Suprapubic skin (tissue), 4 donors: ENCODE data around the gene SFT2D3. TPM values are rescaled to one million over a fixed set of nuclear protein-coding genes. Genes with fewer than 3 reads are reported as not detected.
A peak's percentile ranks its signal among the peaks of the same experiment; 100 is the strongest.

Experiments used
- DNase-seq, 2 donors: peaks; one replicate each; pipeline ENCODE4 v3.0.0-alpha.2; 2019; ENCODE audit warnings: low spot score in 2 of 2
- H3K27ac ChIP-seq: fragments of 200-600 bp; sonication (generic); one replicate; pipeline ENCODE4 v1.5.1; 2019
- H3K27me3 ChIP-seq: fragments of 200-600 bp; sonication (generic); one replicate; pipeline ENCODE4 v1.5.1; 2019
- H3K36me3 ChIP-seq: fragments of 200-600 bp; sonication (generic); one replicate; pipeline ENCODE4 v1.5.1; 2019
- H3K4me1 ChIP-seq: fragments of 200-600 bp; sonication (generic); one replicate; pipeline ENCODE4 v1.5.1; 2019
- H3K4me3 ChIP-seq: fragments of 200-600 bp; sonication (generic); one replicate; pipeline ENCODE4 v1.5.1; 2019; ENCODE audit warnings: mild to moderate bottlenecking
- H3K9me3 ChIP-seq: fragments of 200-600 bp; sonication (generic); one replicate; pipeline ENCODE4 v1.5.1; 2019
- EP300 ChIP-seq: sonication (generic); formaldehyde crosslinking; IDR thresholded peaks from one replicate; pipeline ENCODE4 v1.6.1; 2017; ENCODE audit warnings: antibody characterized with exemption
- POLR2A ChIP-seq, 2 donors: fragments of 450-650 bp; IDR thresholded peaks; one replicate each; pipeline ENCODE4 v1.6.1; 2017; ENCODE audit warnings: antibody characterized with exemption in 2 of 2, mild to moderate bottlenecking in 2 of 2, moderate library complexity in 2 of 2
- POLR2AphosphoS5 ChIP-seq, 3 donors: sonication (generic); formaldehyde crosslinking; IDR thresholded peaks; one replicate each; pipeline ENCODE4 v1.6.1; 2017; ENCODE audit warnings: antibody characterized with exemption in 3 of 3
- WGBS: methylation state at CpG from one replicate; pipeline ENCODE4 v1.1.5; 2018; 5-methylcytosine and 5-hydroxymethylcytosine counted together
- total RNA-seq, 4 donors: library from RNA; depleted of rRNA; stranded (reverse); fragments of >200 nt; gene quantifications; one replicate each; pipeline ENCODE4 v1.1.0, GENCODE V29; 2016
- TF ChIP-seq, protein P1 (sequence below), 2 donors: fragments of 200-600 bp in 1 of 2; fragments of 450-650 bp in 1 of 2; sonication (generic) in 1 of 2; IDR thresholded peaks; one replicate each; pipeline ENCODE4 v1.5.1; 2016 to 2019; ENCODE audit warnings: antibody characterized with exemption in 2 of 2, mild to moderate bottlenecking in 1 of 2, moderate library complexity in 1 of 2

SFT2D3 gene
- total RNA-seq, 4 donors from 2014 or later: 10.2 to 15.9 (median 12.2) TPM

DNA sequence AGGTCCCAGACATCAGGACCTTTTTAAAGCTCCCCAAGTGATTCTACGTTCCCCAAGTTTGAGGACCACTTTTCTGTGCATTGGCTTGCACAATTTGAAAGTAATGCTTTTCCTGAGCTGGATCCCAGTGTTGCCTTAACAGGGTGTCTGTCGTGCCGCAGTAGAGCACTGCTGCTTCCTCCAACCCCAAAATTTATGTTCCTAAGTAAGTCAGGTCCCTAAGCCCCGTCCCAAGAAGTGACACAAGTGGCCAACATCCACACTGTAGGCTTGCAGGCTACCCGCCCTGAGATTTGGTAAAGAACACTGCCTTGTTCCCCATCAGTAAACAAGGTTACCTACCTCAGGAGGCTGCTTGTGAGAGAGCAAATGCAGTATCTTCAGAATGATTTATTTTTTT, 2.0 kb downstream of the SFT2D3 start:
- H3K4me3 ChIP-seq: no peak overlapping the region
- WGBS: 95% methylated on average over 5 of the region's 5 CpGs
- H3K36me3 ChIP-seq: peaks cover 14% of the 10 kb centered on the region
- DNase-seq: no peak
- H3K4me1 ChIP-seq: peaks cover 62% of the 10 kb centered on the region
- no peak overlapping the region for H3K27ac ChIP-seq
- H3K9me3 ChIP-seq: no peaks in the 10 kb centered on the region
- no peaks in the 10 kb centered on the region for H3K27me3 ChIP-seq
- TF ChIP-seq EP300 (no peak), POLR2A (IDR thresholded peaks at IDR 0.05) (no peak), POLR2AphosphoS5 (IDR thresholded peaks at IDR 0.05) (no peak)
- TF ChIP-seq, protein P1, sequence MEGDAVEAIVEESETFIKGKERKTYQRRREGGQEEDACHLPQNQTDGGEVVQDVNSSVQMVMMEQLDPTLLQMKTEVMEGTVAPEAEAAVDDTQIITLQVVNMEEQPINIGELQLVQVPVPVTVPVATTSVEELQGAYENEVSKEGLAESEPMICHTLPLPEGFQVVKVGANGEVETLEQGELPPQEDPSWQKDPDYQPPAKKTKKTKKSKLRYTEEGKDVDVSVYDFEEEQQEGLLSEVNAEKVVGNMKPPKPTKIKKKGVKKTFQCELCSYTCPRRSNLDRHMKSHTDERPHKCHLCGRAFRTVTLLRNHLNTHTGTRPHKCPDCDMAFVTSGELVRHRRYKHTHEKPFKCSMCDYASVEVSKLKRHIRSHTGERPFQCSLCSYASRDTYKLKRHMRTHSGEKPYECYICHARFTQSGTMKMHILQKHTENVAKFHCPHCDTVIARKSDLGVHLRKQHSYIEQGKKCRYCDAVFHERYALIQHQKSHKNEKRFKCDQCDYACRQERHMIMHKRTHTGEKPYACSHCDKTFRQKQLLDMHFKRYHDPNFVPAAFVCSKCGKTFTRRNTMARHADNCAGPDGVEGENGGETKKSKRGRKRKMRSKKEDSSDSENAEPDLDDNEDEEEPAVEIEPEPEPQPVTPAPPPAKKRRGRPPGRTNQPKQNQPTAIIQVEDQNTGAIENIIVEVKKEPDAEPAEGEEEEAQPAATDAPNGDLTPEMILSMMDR (IDR thresholded peaks at IDR 0.05): no peak

DNA sequence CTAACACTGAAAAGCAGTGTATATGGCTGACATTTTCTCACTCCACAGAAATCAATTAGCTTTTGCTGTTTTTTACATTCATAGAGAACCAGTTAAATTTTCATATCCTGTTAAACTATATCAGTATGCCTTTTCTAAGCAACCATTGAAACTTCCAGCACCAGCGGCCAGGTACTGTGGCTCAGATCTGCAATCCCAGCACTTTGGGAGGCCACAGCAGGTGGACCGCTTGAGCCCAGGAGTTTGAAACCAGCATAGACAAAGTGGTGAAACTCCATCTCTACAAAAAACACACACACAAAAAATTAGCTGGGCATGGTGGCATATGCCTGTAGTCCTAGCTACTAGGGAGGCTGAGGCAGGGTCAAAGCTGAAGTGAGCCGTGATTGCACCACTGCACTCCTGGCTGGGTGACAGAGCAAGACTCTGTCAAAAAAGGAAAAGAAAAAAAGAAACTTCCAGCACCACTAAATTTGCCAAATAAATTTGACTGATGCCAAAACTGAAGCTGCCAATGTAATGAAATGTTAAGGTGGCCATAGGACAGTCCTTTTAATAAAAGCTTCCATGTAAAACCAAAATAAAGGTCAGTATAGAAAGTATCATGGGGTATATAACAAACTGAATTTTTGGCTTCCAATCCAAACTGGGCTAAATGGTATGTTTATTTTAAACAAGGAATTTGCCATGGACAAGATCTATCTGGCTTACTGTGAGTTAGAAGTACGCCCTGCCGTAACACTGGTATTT, 3.5 kb downstream of the SFT2D3 start:
- peaks cover 29% of the 10 kb centered on the region for H3K36me3 ChIP-seq
- 62% methylated on average over 5 of the region's 5 CpGs for WGBS
- DNase-seq: no peak
- H3K4me3 ChIP-seq: no peak overlapping the region
- no peaks in the 10 kb centered on the region for H3K9me3 ChIP-seq
- H3K4me1 ChIP-seq: peaks cover 66% of the 10 kb centered on the region
- H3K27me3 ChIP-seq: no peaks in the 10 kb centered on the region
- peak overlapping the region; percentile 39 for H3K27ac ChIP-seq
- TF ChIP-seq, protein P1 (IDR thresholded peaks at IDR 0.05): no peak
- TF ChIP-seq EP300 (no peak), POLR2AphosphoS5 (IDR thresholded peaks at IDR 0.05) (no peak), POLR2A (IDR thresholded peaks at IDR 0.05) (no peak)

DNA sequence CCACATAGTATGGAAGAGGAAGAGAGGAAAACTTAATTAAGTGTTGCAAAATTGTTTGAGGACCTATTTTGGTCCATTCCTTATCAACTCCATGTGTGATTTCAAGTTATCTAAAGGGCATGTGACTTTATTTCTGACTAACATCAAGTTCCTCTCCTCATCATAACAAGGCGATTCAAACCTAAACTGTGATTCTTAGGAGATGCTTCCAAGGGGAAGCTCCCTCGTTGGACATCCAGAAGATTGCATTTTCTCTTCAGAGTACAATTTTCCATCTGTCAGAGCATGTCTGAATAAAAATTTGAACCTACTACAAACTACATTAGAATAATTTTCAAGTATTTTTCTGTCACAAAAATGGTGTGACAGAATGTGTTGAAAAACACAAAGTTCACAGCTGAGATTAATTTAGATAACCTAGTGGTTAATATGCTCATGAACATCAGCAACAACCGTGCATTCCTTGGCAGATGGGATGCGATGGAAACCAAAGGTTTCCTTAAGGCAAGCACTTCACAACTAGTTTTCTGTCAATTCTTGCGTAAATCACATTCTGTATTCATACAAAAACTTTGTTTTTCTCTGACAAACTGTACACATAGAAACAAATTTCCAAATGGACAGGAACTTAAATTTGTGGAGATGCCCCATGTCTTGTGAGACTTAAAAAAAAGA, 4.2 kb downstream of the SFT2D3 start:
- Histone ChIP-seq H3K4me3 (no peak overlapping the region), H3K27me3 (no peaks in the 10 kb centered on the region), H3K4me1 (peaks cover 63% of the 10 kb centered on the region), H3K9me3 (no peaks in the 10 kb centered on the region), H3K36me3 (peaks cover 32% of the 10 kb centered on the region), H3K27ac (peak overlapping the region; percentile 40)
- WGBS: 62% methylated on average over 5 of the region's 5 CpGs
- TF ChIP-seq, protein P1 (IDR thresholded peaks at IDR 0.05): no peak
- peak in 2 of 3 donors; percentile 30 to 42 for TF ChIP-seq POLR2AphosphoS5 (IDR thresholded peaks at IDR 0.05)
- DNase-seq: no peak

DNA sequence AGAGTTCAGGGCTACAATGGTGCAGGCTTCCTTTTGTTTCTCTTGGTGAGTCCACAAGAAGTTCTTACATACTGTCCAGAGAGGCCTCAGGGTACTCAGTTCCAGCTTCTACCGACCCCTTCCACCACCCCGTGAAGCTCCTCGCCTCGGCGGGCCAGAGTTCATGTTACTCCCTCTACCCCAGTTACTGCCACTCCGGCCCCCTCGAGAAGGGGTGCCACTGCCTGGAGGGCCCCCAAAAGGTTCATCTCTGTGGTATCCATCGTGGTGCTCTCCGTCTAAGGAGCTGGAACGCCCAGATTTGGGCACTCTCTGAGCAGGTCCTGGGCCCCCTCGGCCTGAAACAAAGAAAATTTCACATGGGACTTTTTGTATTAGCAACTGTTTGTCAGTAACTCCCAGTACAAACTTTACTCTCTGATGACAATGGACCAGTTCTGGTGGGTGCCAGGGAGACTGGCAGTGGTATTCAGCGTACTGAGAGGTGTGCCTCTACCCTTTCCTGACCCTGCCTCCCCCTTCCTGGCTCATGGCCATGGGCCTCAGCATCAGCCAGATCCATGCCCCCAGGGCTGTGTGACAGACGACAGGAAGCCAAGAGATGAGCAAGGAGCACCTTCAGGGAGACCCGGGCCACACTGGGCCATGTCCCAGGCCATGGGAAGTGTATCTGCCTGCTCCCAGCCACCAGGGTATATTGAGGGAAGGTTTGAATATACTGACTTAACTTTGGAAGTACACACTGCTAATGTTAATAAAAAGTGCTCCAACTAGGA, 5.1 kb downstream of the SFT2D3 start:
- Histone ChIP-seq H3K4me3 (no peak overlapping the region), H3K4me1 (peaks cover 57% of the 10 kb centered on the region), H3K9me3 (no peaks in the 10 kb centered on the region), H3K36me3 (peaks cover 36% of the 10 kb centered on the region), H3K27me3 (no peaks in the 10 kb centered on the region), H3K27ac (peak overlapping the region; percentile 40)
- TF ChIP-seq EP300: no peak
- TF ChIP-seq POLR2AphosphoS5 (IDR thresholded peaks at IDR 0.05): no peak
- no peak for TF ChIP-seq POLR2A (IDR thresholded peaks at IDR 0.05)
- TF ChIP-seq, protein P1 (IDR thresholded peaks at IDR 0.05): no peak
- no peak for DNase-seq
- 87% methylated on average over 14 of the region's 14 CpGs for WGBS
